Esophagus mucosa (tissue), 1 donor: ENCODE results near the gene MYLK. TPM values are rescaled to one million over a fixed set of nuclear protein-coding genes. Genes with fewer than 3 reads are reported as not detected.
"Not testable (repeated sequence)": the region's sequence is repeated elsewhere in the genome, so short reads cannot be mapped to it uniquely, and the experiment has no call there.

Experiments used
- ATAC-seq: fragments of 200-7000 bp; cut with Tn5 transposase; one replicate; pipeline ENCODE4 v1.9.1; 2020
- total RNA-seq: library from RNA; stranded (reverse); gene quantifications from one replicate; pipeline ENCODE4 v1.2.4, GENCODE V29; 2023
- donor health status: DM: yes; HTN: yes; CAD: no.

The MYLK gene
- total RNA-seq, 1 donor from 2014 or later = 16.6 TPM

- ATAC-seq = no peak
These were observed 163.5 kb downstream of the MYLK start for GRCh38 chr3:123720638-123721037.

- ATAC-seq = peak; percentile 66
These were observed 164.2 kb downstream of the MYLK start for GRCh38 chr3:123719862-123720453.

GRCh38 chr3:123719061-123719756, 164.9 kb downstream of the MYLK start:
- peak; percentile 65 for ATAC-seq

GRCh38 chr3:123718108-123718507, 166.0 kb downstream of the MYLK start:
- ATAC-seq = no peak

- not testable (repeated sequence) for ATAC-seq
These were observed 166.7 kb downstream of the MYLK start for GRCh38 chr3:123717451-123717850.

- ATAC-seq = no peak
These were observed 167.7 kb downstream of the MYLK start for GRCh38 chr3:123716411-123716810.

GRCh38 chr3:123713211-123713610, 170.9 kb downstream of the MYLK start:
- ATAC-seq = peak; percentile 51

GRCh38 chr3:123712077-123712860, 171.9 kb downstream of the MYLK start:
- ATAC-seq = no peak

- no peak for ATAC-seq
These were observed 172.8 kb downstream of the MYLK start for GRCh38 chr3:123711356-123711755.

- no peak for ATAC-seq
These were observed 175.6 kb downstream of the MYLK start for GRCh38 chr3:123708531-123708930.

GRCh38 chr3:123707641-123708040, 176.5 kb downstream of the MYLK start:
- ATAC-seq = not testable (repeated sequence)

GRCh38 chr3:123706871-123707270, 177.3 kb downstream of the MYLK start:
- no peak for ATAC-seq

- no peak for ATAC-seq
These were observed 178.4 kb downstream of the MYLK start for GRCh38 chr3:123705488-123706285.

- not testable (repeated sequence) for ATAC-seq
These were observed 180.5 kb downstream of the MYLK start for GRCh38 chr3:123703663-123704062.

- ATAC-seq = no peak
These were observed 181.4 kb downstream of the MYLK start for GRCh38 chr3:123702720-123703119.

- peak; percentile 60 for ATAC-seq
These were observed 182.1 kb downstream of the MYLK start for GRCh38 chr3:123702057-123702456.

GRCh38 chr3:123700791-123701722, 183.1 kb downstream of the MYLK start:
- ATAC-seq = no peak

- ATAC-seq = no peak
These were observed 185.3 kb downstream of the MYLK start for GRCh38 chr3:123698813-123699212.

GRCh38 chr3:123696808-123697207, 187.3 kb downstream of the MYLK start:
- ATAC-seq = no peak

- ATAC-seq = no peak
These were observed 188.1 kb downstream of the MYLK start for GRCh38 chr3:123695731-123696640.
